HG02759 (cell line): Measurements from ENCODE around the gene RBBP5.
"Not testable (repeated sequence)": the region's sequence is repeated elsewhere in the genome, so short reads cannot be mapped to it uniquely, and the experiment has no call there.

Source experiments
- ATAC-seq: cut with Tn5 transposase; IDR thresholded peaks from one replicate; pipeline ENCODE4 v1.9.1; 2021; ENCODE audit warnings: mild to moderate bottlenecking, moderate library complexity; ENCODE audit not compliant: unreplicated experiment

Gene RBBP5

GRCh38 chr1:205121660-205122488 is at the start of gene RBBP5:
Gene RBBP5 (minus strand): TSS chr1:205121978. CDS start chr1:205121873, 105 bp downstream.
- peak; percentile 96 for ATAC-seq

- ATAC-seq, result no peak
Observed at GRCh38 chr1:205171369-205171768, 49.6 kb upstream of the RBBP5 start.

GRCh38 chr1:205170532-205171269 is 48.9 kb upstream of the RBBP5 start:
- no peak for ATAC-seq

GRCh38 chr1:205169248-205169647 is 47.5 kb upstream of the RBBP5 start:
- no peak for ATAC-seq

GRCh38 chr1:205168291-205168690 is 46.5 kb upstream of the RBBP5 start:
- ATAC-seq, result no peak

- no peak for ATAC-seq
Observed at GRCh38 chr1:205162301-205162700, 40.5 kb upstream of the RBBP5 start.

GRCh38 chr1:205161076-205161475 is 39.3 kb upstream of the RBBP5 start:
- ATAC-seq, result no peak

GRCh38 chr1:205158048-205158616 is 36.4 kb upstream of the RBBP5 start:
- ATAC-seq, result no peak

- not testable (repeated sequence) for ATAC-seq
Observed at GRCh38 chr1:205155665-205156377, 34.0 kb upstream of the RBBP5 start.

- ATAC-seq, result no peak
Observed at GRCh38 chr1:205152505-205152904, 30.7 kb upstream of the RBBP5 start.

- ATAC-seq, result no peak
Observed at GRCh38 chr1:205150651-205151428, 29.1 kb upstream of the RBBP5 start.

GRCh38 chr1:205147191-205147835 is 25.5 kb upstream of the RBBP5 start:
- ATAC-seq, result no peak

GRCh38 chr1:205144751-205145150 is 23.0 kb upstream of the RBBP5 start:
- ATAC-seq, result no peak

GRCh38 chr1:205144046-205144720 is 22.4 kb upstream of the RBBP5 start:
- no peak for ATAC-seq

GRCh38 chr1:205142102-205142469 is 20.3 kb upstream of the RBBP5 start:
- ATAC-seq, result no peak

GRCh38 chr1:205141236-205142101 is 19.7 kb upstream of the RBBP5 start:
- ATAC-seq, result no peak

GRCh38 chr1:205140113-205140512 is 18.3 kb upstream of the RBBP5 start:
- ATAC-seq, result no peak

GRCh38 chr1:205137901-205138300 is 16.1 kb upstream of the RBBP5 start:
- no peak for ATAC-seq
